Measurements from ENCODE around the gene SLC6A14. TPM values are rescaled to one million over a fixed set of nuclear protein-coding genes. Genes with fewer than 3 reads are reported as not detected.

The SLC6A14 gene
- total RNA-seq, 4 donors from 2014 or later, result not detected

DNA sequence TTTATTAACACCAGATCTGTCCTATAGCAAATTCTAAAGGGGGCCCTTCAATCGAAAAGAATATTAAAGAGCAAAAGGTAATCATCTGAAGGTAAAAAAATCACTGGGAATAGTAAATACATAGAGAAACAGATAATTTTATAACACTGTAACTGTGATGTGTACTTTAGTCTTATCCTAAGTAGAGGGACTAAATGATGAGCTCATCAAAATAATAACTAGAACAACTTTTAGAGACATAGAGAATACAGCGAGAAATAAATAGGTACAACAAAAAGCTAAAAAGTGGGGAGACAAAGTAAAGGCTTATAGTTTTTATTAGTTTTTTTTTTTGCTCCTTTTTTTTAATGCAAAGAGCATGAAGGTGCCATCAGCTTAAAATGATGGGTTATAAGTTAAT is 43.7 kb downstream of the SLC6A14 start:
- no peak for DNase-seq (ENCODE audit: low spot score in 2 of 2)
- TF ChIP-seq, protein P1, sequence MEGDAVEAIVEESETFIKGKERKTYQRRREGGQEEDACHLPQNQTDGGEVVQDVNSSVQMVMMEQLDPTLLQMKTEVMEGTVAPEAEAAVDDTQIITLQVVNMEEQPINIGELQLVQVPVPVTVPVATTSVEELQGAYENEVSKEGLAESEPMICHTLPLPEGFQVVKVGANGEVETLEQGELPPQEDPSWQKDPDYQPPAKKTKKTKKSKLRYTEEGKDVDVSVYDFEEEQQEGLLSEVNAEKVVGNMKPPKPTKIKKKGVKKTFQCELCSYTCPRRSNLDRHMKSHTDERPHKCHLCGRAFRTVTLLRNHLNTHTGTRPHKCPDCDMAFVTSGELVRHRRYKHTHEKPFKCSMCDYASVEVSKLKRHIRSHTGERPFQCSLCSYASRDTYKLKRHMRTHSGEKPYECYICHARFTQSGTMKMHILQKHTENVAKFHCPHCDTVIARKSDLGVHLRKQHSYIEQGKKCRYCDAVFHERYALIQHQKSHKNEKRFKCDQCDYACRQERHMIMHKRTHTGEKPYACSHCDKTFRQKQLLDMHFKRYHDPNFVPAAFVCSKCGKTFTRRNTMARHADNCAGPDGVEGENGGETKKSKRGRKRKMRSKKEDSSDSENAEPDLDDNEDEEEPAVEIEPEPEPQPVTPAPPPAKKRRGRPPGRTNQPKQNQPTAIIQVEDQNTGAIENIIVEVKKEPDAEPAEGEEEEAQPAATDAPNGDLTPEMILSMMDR (IDR thresholded peaks at IDR 0.05), result no peak
- TF ChIP-seq POLR2A (IDR thresholded peaks at IDR 0.05), result no peak
- TF ChIP-seq EP300 (IDR thresholded peaks at IDR 0.05), result no peak
- H3K4me1 ChIP-seq, result no peaks in the 10 kb centered on the region
- H3K27me3 ChIP-seq, result no peaks in the 10 kb centered on the region
- no peak overlapping the region for H3K27ac ChIP-seq
- 82 to 92% methylated on average over 2 of the region's 2 CpGs for WGBS, 2 donors
- no peaks in the 10 kb centered on the region for H3K36me3 ChIP-seq
- no peaks in the 10 kb centered on the region for H3K9me3 ChIP-seq
- no peak overlapping the region for H3K4me3 ChIP-seq

DNA sequence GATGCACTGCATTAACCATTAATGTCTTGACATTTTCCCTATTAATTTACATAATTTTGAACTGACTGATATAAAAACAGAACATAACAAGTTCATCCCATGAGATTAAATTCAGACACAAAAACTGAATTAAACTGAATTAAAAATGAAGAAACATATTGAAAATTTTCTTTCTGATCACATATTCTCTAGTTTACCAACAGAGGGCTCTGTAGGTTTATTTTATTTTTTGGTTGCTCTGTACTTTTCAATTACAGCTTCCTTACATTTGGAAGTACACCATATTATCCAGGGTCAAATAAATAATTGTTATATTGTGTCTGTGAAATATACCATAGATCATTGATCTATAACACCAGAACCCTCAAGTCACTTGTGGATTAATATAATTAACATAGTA is 53.7 kb downstream of the SLC6A14 start:
- DNase-seq (ENCODE audit: low spot score in 2 of 2), result no peak
- TF ChIP-seq EP300 (IDR thresholded peaks at IDR 0.05) (no peak), POLR2A (IDR thresholded peaks at IDR 0.05) (no peak)
- TF ChIP-seq, protein P1 (IDR thresholded peaks at IDR 0.05), result peak in 2 of 5 experiments; percentile 24 to 31
- H3K4me3 ChIP-seq, result no peak overlapping the region
- H3K27me3 ChIP-seq, result no peaks in the 10 kb centered on the region
- no peaks in the 10 kb centered on the region for H3K4me1 ChIP-seq
- H3K36me3 ChIP-seq, result no peaks in the 10 kb centered on the region
- H3K27ac ChIP-seq, result no peak overlapping the region
- H3K9me3 ChIP-seq, result no peaks in the 10 kb centered on the region

DNA sequence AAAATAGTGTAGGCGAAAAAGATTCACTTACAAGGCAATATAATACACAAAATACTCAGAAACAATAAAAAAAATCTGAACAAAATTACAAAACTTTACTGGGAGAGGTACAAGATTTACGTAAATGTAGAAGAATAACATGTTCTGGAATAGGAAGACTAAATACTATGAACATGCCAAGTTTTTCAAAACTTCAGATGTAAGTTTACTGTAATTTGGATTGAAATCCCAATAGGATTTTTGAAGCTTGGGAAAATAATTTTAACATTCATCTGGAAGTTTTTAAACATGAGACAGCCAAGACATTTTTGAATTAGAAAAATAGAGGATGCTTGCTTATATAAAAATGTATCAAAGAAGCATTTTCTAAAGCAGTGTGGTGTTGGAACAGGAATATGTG is 56.9 kb downstream of the SLC6A14 start:
- Histone ChIP-seq H3K36me3 (no peaks in the 10 kb centered on the region), H3K4me1 (no peaks in the 10 kb centered on the region), H3K27ac (no peak overlapping the region), H3K27me3 (no peaks in the 10 kb centered on the region), H3K9me3 (no peaks in the 10 kb centered on the region), H3K4me3 (no peak overlapping the region)
- 62 to 80% methylated on average over 2 of the region's 2 CpGs for WGBS, 2 donors
- TF ChIP-seq EP300 (IDR thresholded peaks at IDR 0.05), result no peak
- TF ChIP-seq POLR2A (IDR thresholded peaks at IDR 0.05), result no peak
- DNase-seq (ENCODE audit: low spot score in 2 of 2), result no peak

DNA sequence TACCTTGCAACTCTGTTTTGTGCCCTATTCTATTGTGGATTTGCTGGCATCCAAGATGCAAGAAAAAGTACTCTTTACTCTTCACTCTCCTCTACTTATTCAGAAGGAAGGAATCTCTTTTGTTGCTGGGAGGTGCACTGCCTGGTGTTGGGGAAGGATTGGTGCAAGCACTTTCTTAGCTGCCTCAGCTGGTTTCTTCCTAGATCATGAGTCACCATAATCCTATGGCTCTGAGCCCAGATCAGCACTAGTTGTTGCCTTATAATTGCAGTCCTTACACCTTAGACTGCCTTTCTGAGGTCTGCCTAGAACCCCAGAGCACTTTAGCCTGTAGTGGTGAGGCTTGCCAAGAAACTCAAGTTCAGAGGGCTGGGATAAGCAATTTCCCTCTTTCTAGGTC is 63.4 kb downstream of the SLC6A14 start:
- Histone ChIP-seq H3K27ac (no peak overlapping the region), H3K4me1 (no peaks in the 10 kb centered on the region), H3K36me3 (no peaks in the 10 kb centered on the region), H3K4me3 (no peak overlapping the region), H3K27me3 (no peaks in the 10 kb centered on the region), H3K9me3 (no peaks in the 10 kb centered on the region)
- DNase-seq (ENCODE audit: low spot score in 2 of 2), result no peak
- TF ChIP-seq, protein P1 (IDR thresholded peaks at IDR 0.05), result no peak

Small RNA genes lying within 50 kb of the gene (small RNA-seq; reads per million reads assigned to genes)
- not detected for gene RNU6-154P

Other genes starting within 250 kb of the SLC6A14 start
- gene CT83, start 26.4 kb downstream of the SLC6A14 start, total RNA-seq, result not detected